HL-60 (cell line): ENCODE data around the gene SHISA8.

ENCODE experiments used
- POLR2AphosphoS5 ChIP-seq: IDR thresholded peaks from 2 replicates; pipeline ENCODE4 v1.6.1; 2012; ENCODE audit warnings: low read depth
- TF ChIP-seq, protein P1 (sequence below): IDR thresholded peaks from one replicate; pipeline ENCODE4 v1.5.1; 2011; ENCODE audit warnings: low read length, control low read depth, inconsistent platforms; ENCODE audit not compliant: insufficient read depth

DNA sequence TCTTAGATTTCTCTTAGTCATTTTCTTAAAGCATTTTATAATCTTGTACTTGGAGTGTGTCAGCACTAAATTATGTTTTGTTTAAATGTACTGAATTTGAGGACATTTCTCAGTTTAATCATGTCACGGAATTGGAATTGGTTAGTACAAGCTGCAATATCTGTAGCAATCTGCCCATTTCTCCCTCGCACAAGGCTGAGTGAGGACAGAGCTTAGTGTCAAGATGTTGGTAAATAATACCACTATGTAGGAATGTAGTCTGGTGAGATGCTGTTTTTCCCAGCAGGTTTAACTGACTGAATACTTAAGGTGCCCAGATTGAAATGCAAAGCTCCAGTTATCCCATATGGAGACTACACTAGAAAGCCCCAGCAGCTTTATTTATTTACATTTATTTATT is 51.4 kb downstream of the SHISA8 start:
- TF ChIP-seq, protein P1, sequence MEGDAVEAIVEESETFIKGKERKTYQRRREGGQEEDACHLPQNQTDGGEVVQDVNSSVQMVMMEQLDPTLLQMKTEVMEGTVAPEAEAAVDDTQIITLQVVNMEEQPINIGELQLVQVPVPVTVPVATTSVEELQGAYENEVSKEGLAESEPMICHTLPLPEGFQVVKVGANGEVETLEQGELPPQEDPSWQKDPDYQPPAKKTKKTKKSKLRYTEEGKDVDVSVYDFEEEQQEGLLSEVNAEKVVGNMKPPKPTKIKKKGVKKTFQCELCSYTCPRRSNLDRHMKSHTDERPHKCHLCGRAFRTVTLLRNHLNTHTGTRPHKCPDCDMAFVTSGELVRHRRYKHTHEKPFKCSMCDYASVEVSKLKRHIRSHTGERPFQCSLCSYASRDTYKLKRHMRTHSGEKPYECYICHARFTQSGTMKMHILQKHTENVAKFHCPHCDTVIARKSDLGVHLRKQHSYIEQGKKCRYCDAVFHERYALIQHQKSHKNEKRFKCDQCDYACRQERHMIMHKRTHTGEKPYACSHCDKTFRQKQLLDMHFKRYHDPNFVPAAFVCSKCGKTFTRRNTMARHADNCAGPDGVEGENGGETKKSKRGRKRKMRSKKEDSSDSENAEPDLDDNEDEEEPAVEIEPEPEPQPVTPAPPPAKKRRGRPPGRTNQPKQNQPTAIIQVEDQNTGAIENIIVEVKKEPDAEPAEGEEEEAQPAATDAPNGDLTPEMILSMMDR: no peak
- TF ChIP-seq POLR2AphosphoS5: no peak
